Trophoblast cell (in vitro differentiated cells and primary cell): ENCODE results near the gene SASH1.

Experiments
- DNase-seq, 2 donors: peaks; one replicate each; pipeline ENCODE4 v3.0.0-alpha.2; 2016
- H2AFZ ChIP-seq: 2 replicates; pipeline ENCODE4 v1.6.1; 2013; ENCODE audit warnings: low read length, moderate library complexity, mild to moderate bottlenecking; ENCODE audit not compliant: insufficient read depth, poor library complexity
- H2AK5ac ChIP-seq: 2 replicates; pipeline ENCODE4 v1.6.1; 2013; ENCODE audit warnings: mild to moderate bottlenecking, low read length
- H2BK120ac ChIP-seq: 2 replicates; pipeline ENCODE4 v1.6.1; 2013; ENCODE audit warnings: low read length, mild to moderate bottlenecking, moderate library complexity; ENCODE audit not compliant: insufficient read depth, poor library complexity
- H2BK12ac ChIP-seq: 2 replicates; pipeline ENCODE4 v1.6.1; 2013; ENCODE audit warnings: mild to moderate bottlenecking, low read length, moderate library complexity
- H2BK5ac ChIP-seq: 2 replicates; pipeline ENCODE4 v1.6.1; 2013; ENCODE audit warnings: low read length, low read depth, moderate library complexity, mild to moderate bottlenecking; ENCODE audit not compliant: poor library complexity
- H3K14ac ChIP-seq: 2 replicates; pipeline ENCODE4 v1.6.1; 2013; ENCODE audit warnings: mild to moderate bottlenecking, low read length
- H3K18ac ChIP-seq: 2 replicates; pipeline ENCODE4 v1.6.1; 2013; ENCODE audit warnings: mild to moderate bottlenecking, low read length
- H3K23ac ChIP-seq: 2 replicates; pipeline ENCODE4 v1.6.1; 2013; ENCODE audit warnings: low read length
- H3K27ac ChIP-seq: 2 replicates; pipeline ENCODE4 v1.5.1; 2013; ENCODE audit warnings: low read depth, mild to moderate bottlenecking, inconsistent platforms, low read length, moderate library complexity
- H3K27me3 ChIP-seq: 2 replicates; pipeline ENCODE4 v1.6.1; 2013; ENCODE audit warnings: inconsistent platforms, mild to moderate bottlenecking, low read length, moderate library complexity; ENCODE audit not compliant: insufficient read depth
- H3K36me3 ChIP-seq, 2 experiments: 1 replicate in 1 of 2; 2 replicates in 1 of 2; pipeline ENCODE4 v1.6.1; 2013; ENCODE audit warnings: low read length in 2 of 2, mild to moderate bottlenecking in 2 of 2, moderate library complexity in 1 of 2; ENCODE audit not compliant: insufficient read depth in 2 of 2, control insufficient read depth in 1 of 2
- H3K4ac ChIP-seq: 2 replicates; pipeline ENCODE4 v1.6.1; 2013; ENCODE audit warnings: low read depth, mild to moderate bottlenecking, low read length, moderate library complexity
- H3K4me1 ChIP-seq, 2 experiments: 1 replicate in 1 of 2; 2 replicates in 1 of 2; pipeline ENCODE4 v1.6.1; 2013; ENCODE audit warnings: low read length in 2 of 2, mild to moderate bottlenecking in 2 of 2, moderate library complexity in 1 of 2; ENCODE audit not compliant: insufficient read depth in 2 of 2, control insufficient read depth in 1 of 2
- H3K4me2 ChIP-seq: 2 replicates; pipeline ENCODE4 v1.6.1; 2013; ENCODE audit warnings: inconsistent platforms, mild to moderate bottlenecking, low read length, moderate library complexity
- H3K4me3 ChIP-seq: 2 replicates; pipeline ENCODE4 v1.5.1; 2013; ENCODE audit warnings: mild to moderate bottlenecking, low read depth, low read length, inconsistent platforms
- H3K79me1 ChIP-seq: one replicate; pipeline ENCODE4 v1.6.1; 2013; ENCODE audit warnings: low read length
- H3K79me2 ChIP-seq: 2 replicates; pipeline ENCODE4 v1.6.1; 2013; ENCODE audit warnings: low read length, mild to moderate bottlenecking; ENCODE audit not compliant: control insufficient read depth, insufficient read depth, poor library complexity
- H3K9ac ChIP-seq: 2 replicates; pipeline ENCODE4 v1.6.1; 2013; ENCODE audit warnings: mild to moderate bottlenecking, low read length
- H3K9me3 ChIP-seq: 2 replicates; pipeline ENCODE4 v1.6.1; 2013; ENCODE audit warnings: low read depth, mild to moderate bottlenecking, control low read depth, inconsistent platforms, low read length; ENCODE audit not compliant: insufficient read depth
- H4K12ac ChIP-seq: 2 replicates; pipeline ENCODE4 v1.6.1; 2013; ENCODE audit warnings: low read depth, mild to moderate bottlenecking, low read length, moderate library complexity
- H4K8ac ChIP-seq: 2 replicates; pipeline ENCODE4 v1.6.1; 2013; ENCODE audit warnings: low read depth, mild to moderate bottlenecking, low read length, moderate library complexity
- H4K91ac ChIP-seq: one replicate; pipeline ENCODE4 v1.6.1; 2013; ENCODE audit warnings: low read depth, mild to moderate bottlenecking, low read length, moderate library complexity
- WGBS: extraction: QIAGEN DNeasy Blood & Tissue Kit; methylation state at CpG from one replicate; pipeline ENCODE4 v1.1.7; 2013; ENCODE audit warnings: missing lambda C conversion rate; ENCODE audit not compliant: insufficient read length, insufficient coverage; ENCODE audit errors: extremely low coverage; 5-methylcytosine and 5-hydroxymethylcytosine counted together

Gene SASH1

GRCh38 chr6:148406579-148407371 lies 64.1 kb downstream of the SASH1 start:
- H2BK12ac ChIP-seq, result no peak overlapping the region
- H3K9me3 ChIP-seq, result no peaks in the 10 kb centered on the region
- no peak overlapping the region for H2AK5ac ChIP-seq
- H3K79me1 ChIP-seq, result no peaks in the 10 kb centered on the region
- no peaks in the 10 kb centered on the region for H3K27me3 ChIP-seq
- no peak overlapping the region for H3K4ac ChIP-seq
- H2BK5ac ChIP-seq, result no peak overlapping the region
- no peaks in the 10 kb centered on the region for H3K79me2 ChIP-seq
- no peak overlapping the region for H3K4me3 ChIP-seq
- WGBS, result no CpG with 5 or more reads among the region's 6 CpGs
- H4K91ac ChIP-seq, result no peak overlapping the region
- no peak for DNase-seq
- H2AFZ ChIP-seq, result no peak overlapping the region
- no peak overlapping the region for H4K8ac ChIP-seq
- no peak overlapping the region for H3K14ac ChIP-seq
- H3K9ac ChIP-seq, result no peak overlapping the region
- no peak overlapping the region for H3K18ac ChIP-seq
- H2BK120ac ChIP-seq, result no peak overlapping the region
- no peak overlapping the region for H4K12ac ChIP-seq
- H3K36me3 ChIP-seq, result no peaks in the 10 kb centered on the region
- no peaks in the 10 kb centered on the region for H3K4me1 ChIP-seq
- H3K23ac ChIP-seq, result no peak overlapping the region
- no peak overlapping the region for H3K4me2 ChIP-seq
- H3K27ac ChIP-seq, result no peak overlapping the region

DNA sequence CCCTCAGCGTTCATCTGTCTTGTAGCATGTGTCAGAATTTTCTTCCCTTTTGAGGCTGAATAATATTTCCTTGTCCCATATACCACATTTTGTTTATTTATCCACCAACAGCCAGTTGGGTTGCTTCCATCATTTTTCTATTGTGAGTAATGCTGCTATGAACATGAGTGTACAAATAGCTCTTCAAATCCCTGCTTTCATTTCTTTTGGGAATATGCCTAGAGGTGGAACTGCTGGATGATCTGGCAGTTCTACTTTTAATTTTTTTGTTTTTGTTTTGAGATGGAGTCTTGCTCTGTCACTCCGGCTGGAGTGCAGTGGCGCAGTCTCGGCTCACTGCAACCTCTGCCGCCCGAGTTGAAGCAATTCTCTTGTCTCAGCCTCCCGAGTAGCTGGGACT lies 64.7 kb downstream of the SASH1 start:
- H3K79me2 ChIP-seq, result no peaks in the 10 kb centered on the region
- no peak overlapping the region for H3K18ac ChIP-seq
- no peak overlapping the region for H3K4me3 ChIP-seq
- H2BK5ac ChIP-seq, result no peak overlapping the region
- no peak overlapping the region for H4K91ac ChIP-seq
- no peaks in the 10 kb centered on the region for H3K9me3 ChIP-seq
- no peak overlapping the region for H3K14ac ChIP-seq
- no peak overlapping the region for H2BK12ac ChIP-seq
- H3K27ac ChIP-seq, result no peak overlapping the region
- no peaks in the 10 kb centered on the region for H3K36me3 ChIP-seq
- DNase-seq, result peak in 1 of 2 donors; percentile 47
- H4K12ac ChIP-seq, result no peak overlapping the region
- H3K79me1 ChIP-seq, result no peaks in the 10 kb centered on the region
- no CpG with 5 or more reads among the region's 7 CpGs for WGBS
- no peak overlapping the region for H3K23ac ChIP-seq
- no peaks in the 10 kb centered on the region for H3K27me3 ChIP-seq
- no peak overlapping the region for H3K4me2 ChIP-seq
- no peak overlapping the region for H3K4ac ChIP-seq
- no peak overlapping the region for H2BK120ac ChIP-seq
- H3K9ac ChIP-seq, result no peak overlapping the region
- no peaks in the 10 kb centered on the region for H3K4me1 ChIP-seq
- H2AFZ ChIP-seq, result no peak overlapping the region
- H4K8ac ChIP-seq, result no peak overlapping the region
- H2AK5ac ChIP-seq, result no peak overlapping the region

GRCh38 chr6:148413321-148414091 lies 70.9 kb downstream of the SASH1 start:
- H2AK5ac ChIP-seq, result no peak overlapping the region
- no peak overlapping the region for H3K23ac ChIP-seq
- H3K27ac ChIP-seq, result no peak overlapping the region
- H3K9ac ChIP-seq, result no peak overlapping the region
- DNase-seq, result no peak
- no peaks in the 10 kb centered on the region for H3K4me1 ChIP-seq
- no peaks in the 10 kb centered on the region for H3K36me3 ChIP-seq
- 100% methylated on average over 2 of the region's 12 CpGs for WGBS
- H3K18ac ChIP-seq, result no peak overlapping the region
- no peaks in the 10 kb centered on the region for H3K9me3 ChIP-seq
- no peak overlapping the region for H3K14ac ChIP-seq
- H2BK5ac ChIP-seq, result no peak overlapping the region
- no peaks in the 10 kb centered on the region for H3K79me1 ChIP-seq
- H4K12ac ChIP-seq, result no peak overlapping the region
- H2AFZ ChIP-seq, result no peak overlapping the region
- no peak overlapping the region for H3K4me3 ChIP-seq
- no peak overlapping the region for H4K8ac ChIP-seq
- H3K4me2 ChIP-seq, result no peak overlapping the region
- H2BK12ac ChIP-seq, result no peak overlapping the region
- H3K4ac ChIP-seq, result no peak overlapping the region
- H2BK120ac ChIP-seq, result no peak overlapping the region
- no peak overlapping the region for H4K91ac ChIP-seq
- H3K79me2 ChIP-seq, result no peaks in the 10 kb centered on the region
- H3K27me3 ChIP-seq, result no peaks in the 10 kb centered on the region

- Histone ChIP-seq H3K27ac (no peak overlapping the region), H3K9me3 (no peaks in the 10 kb centered on the region), H3K36me3 (no peaks in the 10 kb centered on the region), H4K12ac (no peak overlapping the region), H2AFZ (no peak overlapping the region), H4K8ac (no peak overlapping the region), H3K9ac (no peak overlapping the region), H3K4me3 (no peak overlapping the region), H3K4me1 (no peaks in the 10 kb centered on the region), H3K23ac (no peak overlapping the region), H3K27me3 (no peaks in the 10 kb centered on the region), H2AK5ac (no peak overlapping the region), H2BK5ac (no peak overlapping the region), H3K4me2 (no peak overlapping the region), H3K18ac (no peak overlapping the region), H3K79me1 (no peaks in the 10 kb centered on the region), H2BK12ac (no peak overlapping the region), H4K91ac (no peak overlapping the region), H3K14ac (no peak overlapping the region), H3K4ac (no peak overlapping the region), H3K79me2 (no peaks in the 10 kb centered on the region), H2BK120ac (no peak overlapping the region)
- no CpG with 5 or more reads among the region's 3 CpGs for WGBS
- DNase-seq, result no peak
These were observed 71.5 kb downstream of the SASH1 start for GRCh38 chr6:148414092-148414489.
